Right hindlimb (tissue), 1 donor: Measurements from ENCODE around the gene BCL11A.

Experiments
- DNase-seq: peaks from one replicate; pipeline ENCODE4 v3.0.0-alpha.2; 2018

BCL11A gene

GRCh38 chr2:60544062-60544461 lies 9.4 kb downstream of the BCL11A start:
- DNase-seq: no peak

GRCh38 chr2:60541056-60541651 lies 12.3 kb downstream of the BCL11A start:
- no peak for DNase-seq

GRCh38 chr2:60540074-60540473 lies 13.4 kb downstream of the BCL11A start:
- DNase-seq: no peak

GRCh38 chr2:60539140-60539539 lies 14.3 kb downstream of the BCL11A start:
- no peak for DNase-seq

GRCh38 chr2:60538101-60538500 lies 15.4 kb downstream of the BCL11A start:
- DNase-seq: no peak

GRCh38 chr2:60536746-60537145 lies 16.7 kb downstream of the BCL11A start:
- no peak for DNase-seq

GRCh38 chr2:60535685-60536312 lies 17.7 kb downstream of the BCL11A start:
- DNase-seq: no peak

GRCh38 chr2:60534892-60535684 lies 18.4 kb downstream of the BCL11A start:
- DNase-seq: no peak

GRCh38 chr2:60534052-60534685 lies 19.3 kb downstream of the BCL11A start:
- no peak for DNase-seq

- no peak for DNase-seq
These were observed 20.1 kb downstream of the BCL11A start for GRCh38 chr2:60533101-60534051.

GRCh38 chr2:60532421-60532820 lies 21.0 kb downstream of the BCL11A start:
- DNase-seq: no peak

GRCh38 chr2:60531701-60532133 lies 21.7 kb downstream of the BCL11A start:
- DNase-seq: no peak

GRCh38 chr2:60530660-60531281 lies 22.7 kb downstream of the BCL11A start:
- DNase-seq: peak; percentile 64

GRCh38 chr2:60529785-60530627 lies 23.4 kb downstream of the BCL11A start:
- no peak for DNase-seq

- no peak for DNase-seq
These were observed 24.2 kb downstream of the BCL11A start for GRCh38 chr2:60529136-60529784.

GRCh38 chr2:60528281-60529020 lies 25.0 kb downstream of the BCL11A start:
- no peak for DNase-seq

- peak; percentile 66 for DNase-seq
These were observed 25.7 kb downstream of the BCL11A start for GRCh38 chr2:60527762-60528161.

- DNase-seq: no peak
These were observed 26.8 kb downstream of the BCL11A start for GRCh38 chr2:60526623-60527022.

GRCh38 chr2:60525899-60526298 lies 27.6 kb downstream of the BCL11A start:
- no peak for DNase-seq

GRCh38 chr2:60524874-60525273 lies 28.6 kb downstream of the BCL11A start:
- no peak for DNase-seq
